Femur (tissue), 1 donor: Measurements from ENCODE around the gene GLCE.

Experiments used
- DNase-seq: peaks from one replicate; pipeline ENCODE4 v3.0.0-alpha.2; 2017

GLCE gene

GRCh38 chr15:69209661-69210060 lies 49.2 kb downstream of the GLCE start:
- no peak for DNase-seq

DNA sequence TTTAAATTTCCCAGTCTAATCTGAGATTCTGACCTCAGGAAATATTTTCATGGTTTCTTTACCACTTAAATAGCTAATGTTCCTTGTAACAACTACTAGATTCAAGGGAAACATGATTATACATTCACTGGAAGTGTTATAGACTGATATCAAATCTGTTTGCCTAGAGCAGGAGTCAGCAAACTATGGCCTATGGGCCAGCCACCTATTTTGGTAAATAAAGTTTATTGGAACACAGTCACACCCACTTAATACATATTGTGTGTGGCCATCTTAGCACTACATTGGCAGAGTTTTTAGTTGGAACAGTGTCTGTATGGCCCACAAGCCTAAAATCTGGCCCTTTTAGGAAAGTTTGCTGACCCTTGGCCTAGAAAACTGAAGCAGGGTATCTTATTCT lies 50.1 kb downstream of the GLCE start:
- DNase-seq = no peak

DNA sequence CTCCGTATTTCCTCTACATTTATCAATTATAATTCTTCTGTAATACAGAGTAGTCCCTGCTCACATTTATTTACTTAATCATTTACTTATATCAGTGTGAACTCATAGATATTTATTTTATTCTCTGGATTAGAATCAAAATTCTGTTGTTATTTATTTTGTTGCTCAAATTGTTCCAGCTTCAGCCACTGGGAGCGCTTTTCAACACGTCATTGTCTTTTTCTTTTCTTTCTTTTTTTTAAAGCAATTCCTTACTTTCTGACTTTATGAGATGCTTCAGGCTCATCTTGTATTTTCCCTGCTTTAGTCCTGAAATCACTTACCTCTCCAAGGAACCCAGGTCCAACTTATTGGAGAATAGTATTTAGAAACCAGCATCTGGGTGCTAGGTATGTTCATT lies 53.4 kb downstream of the GLCE start:
- DNase-seq = no peak

DNA sequence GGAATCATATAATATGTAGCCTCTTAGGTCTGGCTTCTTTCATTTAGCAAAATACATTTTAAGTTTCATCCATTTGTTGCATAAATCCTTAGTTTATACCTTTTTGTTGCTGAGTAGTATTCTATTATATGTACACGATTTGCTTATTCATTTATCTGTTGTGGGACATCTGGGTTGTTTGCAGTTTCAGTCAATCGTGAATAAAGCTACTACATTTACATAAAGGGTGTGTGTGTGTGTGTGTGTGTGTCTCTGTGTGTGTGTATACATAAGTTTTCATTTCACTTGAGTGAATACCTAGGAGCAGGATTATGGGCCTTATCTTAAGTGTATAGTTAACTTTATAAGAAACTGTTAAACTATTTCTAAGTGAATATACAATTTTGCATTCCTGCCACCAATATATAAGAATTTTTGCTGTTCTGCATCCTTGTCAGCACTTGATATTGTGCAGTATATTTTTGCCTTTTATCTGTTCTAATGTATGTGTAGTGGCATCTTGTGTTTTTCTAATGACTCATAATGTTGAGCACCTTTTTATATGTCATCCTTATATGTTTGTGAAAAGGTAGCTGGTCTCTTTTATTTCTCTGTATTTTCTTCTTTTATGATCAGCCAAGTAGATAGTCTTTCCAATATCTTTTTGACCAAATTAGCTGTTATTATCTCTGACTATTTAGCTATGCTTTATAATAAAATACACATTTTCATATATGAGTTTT lies 55.0 kb downstream of the GLCE start:
- no peak for DNase-seq

GRCh38 chr15:69217381-69217780 lies 56.9 kb downstream of the GLCE start:
- no peak for DNase-seq

- no peak for DNase-seq
Measured at GRCh38 chr15:69219690-69220089, 59.3 kb downstream of the GLCE start.

DNA sequence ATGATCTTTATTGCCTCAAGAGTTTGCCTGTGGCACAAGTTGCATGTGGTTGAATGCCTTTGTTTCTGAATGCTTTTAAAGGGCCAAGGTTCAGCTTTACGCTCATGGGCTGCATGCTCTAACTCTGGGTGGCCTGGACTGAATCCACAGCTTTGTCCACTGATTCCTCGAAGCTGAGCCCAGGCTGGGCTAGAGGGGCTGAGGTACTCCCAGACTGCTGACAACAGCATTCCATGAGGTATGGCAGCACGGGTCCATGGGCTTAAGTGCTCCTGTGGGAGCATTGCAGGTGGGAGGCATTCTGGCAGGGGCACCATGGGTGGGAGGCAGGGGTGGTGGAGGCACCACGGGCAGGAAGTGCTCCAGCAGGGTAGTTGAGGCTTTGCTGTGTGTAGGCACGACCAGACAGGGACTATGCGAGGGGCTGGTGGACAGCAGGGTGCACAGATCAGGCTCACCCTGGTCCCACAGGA lies 61.6 kb downstream of the GLCE start:
- no peak for DNase-seq

DNA sequence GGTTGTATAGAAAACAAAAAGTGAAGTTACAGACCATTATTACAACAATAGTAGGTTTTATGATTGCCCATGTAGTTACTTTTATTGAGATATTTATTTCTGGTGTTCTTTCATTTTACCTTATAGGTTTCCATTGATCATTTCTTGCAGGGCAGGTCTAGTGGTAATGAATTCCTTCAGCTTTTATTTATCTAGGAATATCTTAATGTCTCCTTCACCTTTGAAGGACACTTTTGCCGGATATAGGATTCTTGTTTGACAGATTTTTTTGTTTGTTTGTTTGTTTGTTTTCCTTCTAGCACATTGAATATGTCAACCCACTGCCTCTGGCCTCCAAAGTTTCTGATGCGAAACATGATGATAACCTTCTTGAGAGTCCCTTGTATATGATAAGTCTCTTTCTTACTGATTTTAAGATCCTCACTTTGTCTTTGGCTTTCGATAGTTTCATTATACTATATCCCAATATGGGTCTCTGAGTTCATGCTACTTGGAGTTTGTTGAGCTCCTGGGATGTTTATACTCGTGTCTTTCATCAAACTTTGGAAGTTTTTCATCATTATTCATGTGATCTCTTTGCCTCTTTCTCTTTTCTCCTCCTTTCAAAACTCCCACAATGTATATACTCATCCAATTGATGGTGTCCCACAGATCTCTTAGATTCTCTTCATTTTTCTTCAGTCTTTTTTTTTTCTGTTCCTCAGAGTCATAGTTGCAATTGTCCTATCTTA lies 62.8 kb downstream of the GLCE start:
- DNase-seq = no peak

DNA sequence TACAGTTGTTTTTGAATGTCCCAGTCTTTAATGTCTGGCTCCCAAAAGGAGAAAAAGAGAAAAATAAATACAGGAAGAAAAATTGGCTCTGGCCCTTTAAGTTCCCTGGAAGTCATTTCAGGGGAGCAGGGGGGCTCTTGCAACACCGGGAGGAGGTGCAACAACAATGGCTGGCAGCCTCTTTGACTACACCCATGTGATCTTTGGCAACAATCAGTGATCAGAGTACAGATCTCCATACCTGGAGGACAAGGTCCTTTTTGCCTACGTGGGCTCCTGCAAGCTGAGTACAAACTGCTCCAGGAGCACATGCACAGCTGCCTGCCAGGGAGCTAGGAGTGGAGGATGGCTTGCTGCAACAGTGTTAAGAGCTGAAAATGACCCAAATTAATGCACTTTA lies 63.9 kb downstream of the GLCE start:
- no peak for DNase-seq

DNA sequence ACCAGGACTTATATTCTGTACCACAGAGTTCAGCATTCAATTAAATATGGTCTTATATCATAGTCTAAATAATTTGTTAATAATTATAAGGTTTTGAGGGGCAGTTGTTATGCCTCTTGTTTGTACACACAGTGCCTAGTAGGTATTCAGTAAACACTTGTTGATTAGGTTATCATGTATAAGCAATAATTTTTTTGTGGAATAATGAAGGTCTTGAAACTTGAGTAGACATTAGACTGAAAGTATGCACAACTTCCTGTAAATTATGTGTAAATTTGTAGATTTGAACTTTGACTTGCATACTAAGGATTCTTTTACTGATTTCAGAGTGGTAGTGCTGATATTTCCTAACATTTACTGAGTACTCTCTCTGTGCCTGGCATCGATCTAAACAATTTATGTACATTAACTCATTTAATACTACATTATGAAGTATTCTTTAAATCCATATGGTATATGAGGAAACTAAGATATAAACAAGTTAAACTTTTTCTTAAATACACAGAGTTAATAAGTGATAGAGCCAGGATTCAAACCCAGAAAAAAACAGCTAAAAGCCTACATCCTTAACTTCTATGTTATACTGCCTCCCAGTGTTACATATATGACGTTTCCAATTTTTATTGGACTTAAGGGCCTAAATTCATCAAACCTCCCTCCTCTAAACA lies 65.1 kb downstream of the GLCE start:
- no peak for DNase-seq

DNA sequence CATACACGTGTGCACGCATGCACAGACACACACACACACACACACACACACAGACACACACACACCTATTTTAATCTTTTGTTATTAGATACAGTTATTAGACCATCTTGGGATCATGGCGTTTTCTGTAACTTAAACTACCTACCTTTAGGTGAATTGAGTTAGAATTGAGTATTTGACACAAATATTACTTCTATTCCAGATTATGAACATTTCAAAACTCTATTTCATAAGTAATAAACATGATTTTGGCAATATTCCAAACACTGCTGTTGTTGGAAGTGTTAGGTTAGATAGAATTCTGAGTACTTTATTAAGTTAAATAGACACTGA lies 65.6 kb downstream of the GLCE start:
- no peak for DNase-seq

DNA sequence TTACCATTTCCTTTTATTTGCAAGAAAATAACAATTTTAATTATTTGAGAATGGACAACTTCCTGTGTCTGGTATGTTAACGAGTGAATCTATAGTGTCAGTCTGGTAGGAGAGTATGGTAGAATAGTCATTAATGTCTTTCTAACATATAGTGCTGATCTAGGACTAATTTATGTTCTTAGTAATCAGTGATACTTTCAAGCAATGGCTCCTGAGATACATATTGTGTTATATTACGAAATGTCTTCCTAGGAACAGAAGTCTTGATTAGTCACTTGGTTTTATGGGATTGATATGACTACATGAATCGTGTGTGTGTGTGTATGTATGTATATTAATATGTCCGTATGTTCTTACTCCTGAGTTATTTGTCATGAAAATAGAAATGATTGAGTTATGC lies 71.7 kb downstream of the GLCE start:
- DNase-seq = no peak

- no peak for DNase-seq
Measured at GRCh38 chr15:69232765-69233164, 72.3 kb downstream of the GLCE start.

GRCh38 chr15:69234676-69235075 lies 74.2 kb downstream of the GLCE start:
- no peak for DNase-seq

- no peak for DNase-seq
Measured at GRCh38 chr15:69236505-69236904, 76.1 kb downstream of the GLCE start.

- DNase-seq = no peak
Measured at GRCh38 chr15:69237718-69238117, 77.3 kb downstream of the GLCE start.

GRCh38 chr15:69244798-69245197 lies 84.4 kb downstream of the GLCE start:
- DNase-seq = no peak

- DNase-seq = no peak
Measured at GRCh38 chr15:69253156-69253555, 92.7 kb downstream of the GLCE start.

DNA sequence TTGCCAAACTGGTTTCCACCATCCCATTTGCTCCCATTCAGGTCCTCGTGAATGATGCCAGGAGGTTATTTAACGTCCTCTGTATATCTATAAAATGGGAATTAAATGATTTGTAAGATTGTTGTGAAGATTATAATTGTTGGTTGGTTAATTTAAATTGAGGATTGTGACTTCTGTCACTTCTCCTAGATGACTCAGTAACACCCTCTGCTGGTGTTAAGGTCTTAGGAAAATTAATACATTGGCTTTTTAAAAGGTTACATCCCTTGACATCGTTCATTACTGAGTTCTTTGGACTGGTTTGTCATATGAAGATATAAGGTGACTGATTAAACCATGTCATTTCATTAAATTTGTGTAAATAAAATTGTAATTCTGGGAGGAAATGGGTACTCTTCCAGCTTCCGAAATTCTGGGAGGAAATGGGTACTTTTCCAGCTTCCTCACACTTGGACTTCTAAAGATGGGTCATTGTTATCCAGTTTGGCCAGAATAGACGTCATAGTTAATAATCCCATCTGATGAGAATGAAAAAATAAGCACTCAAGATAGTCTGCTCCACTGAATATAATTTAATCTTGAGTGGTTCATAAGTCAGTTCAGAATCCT lies 105.0 kb downstream of the GLCE start:
- no peak for DNase-seq

GRCh38 chr15:69271217-69271616 lies 110.8 kb downstream of the GLCE start:
- no peak for DNase-seq

- DNase-seq = no peak
Measured at GRCh38 chr15:69272139-69272538, 111.7 kb downstream of the GLCE start.

DNA sequence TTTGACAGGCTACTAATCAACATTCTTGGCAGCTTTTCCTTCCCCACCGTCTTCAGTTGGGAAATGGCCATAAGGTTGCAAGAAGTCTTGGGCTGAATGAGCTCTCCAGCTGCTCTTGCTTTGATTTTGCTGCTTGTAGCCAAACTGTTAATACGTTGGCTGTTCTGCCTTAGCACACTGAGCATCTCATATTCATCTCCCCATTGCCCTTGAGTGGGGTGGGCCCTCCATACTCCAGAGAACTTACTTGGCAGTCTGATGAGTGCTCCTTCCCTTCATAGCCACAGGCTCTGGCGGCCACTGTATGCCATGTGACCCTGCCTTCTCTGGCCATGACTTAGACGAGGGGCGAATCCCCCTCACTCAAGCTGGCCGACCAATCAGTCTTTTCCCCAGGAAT lies 112.5 kb downstream of the GLCE start:
- no peak for DNase-seq

- DNase-seq = no peak
Measured at GRCh38 chr15:69275074-69275670, 114.7 kb downstream of the GLCE start.
